Peyer's patch (tissue), 4 donors: ENCODE measurements around the gene GNB1L. TPM values are rescaled to one million over a fixed set of nuclear protein-coding genes. Genes with fewer than 3 reads are reported as not detected.

Experiments used
- DNase-seq, 3 donors: peaks; one replicate each; pipeline ENCODE4 v3.0.0-alpha.2; 2017 to 2019
- H3K27ac ChIP-seq, 4 donors: fragments of 200-600 bp; sonication (generic); one replicate each; pipeline ENCODE4 v1.5.1; 2016 to 2019
- H3K27me3 ChIP-seq, 2 donors: fragments of 200-600 bp; sonication (generic); one replicate each; pipeline ENCODE4 v1.5.1; 2019
- H3K36me3 ChIP-seq, 3 donors: fragments of 200-600 bp; sonication (generic); one replicate each; pipeline ENCODE4 v1.5.1; 2016 to 2019
- H3K4me1 ChIP-seq, 4 donors: fragments of 200-600 bp; sonication (generic); one replicate each; pipeline ENCODE4 v1.5.1; 2016 to 2019
- H3K4me3 ChIP-seq, 4 donors: fragments of 200-600 bp; sonication (generic); 1 replicate in 3 of 4; 2 replicates in 1 of 4; pipeline ENCODE4 v1.5.1; 2016 to 2019; ENCODE audit warnings: mild to moderate bottlenecking in 1 of 4
- H3K9me3 ChIP-seq, 4 donors: fragments of 200-600 bp; sonication (generic); one replicate each; pipeline ENCODE4 v1.5.1; 2016 to 2019; ENCODE audit warnings: mild to moderate bottlenecking in 1 of 4
- POLR2A ChIP-seq, 2 donors: fragments of 450-650 bp; IDR thresholded peaks; one replicate each; pipeline ENCODE4 v1.5.1; 2017; ENCODE audit warnings: antibody characterized with exemption in 2 of 2, mild to moderate bottlenecking in 2 of 2, moderate library complexity in 2 of 2
- total RNA-seq, 4 donors: library from RNA; depleted of rRNA; stranded (reverse); fragments of >200 nt; gene quantifications; one replicate each; pipeline ENCODE4 v1.1.0, GENCODE V29; 2016
- TF ChIP-seq, protein P1 (sequence below), 6 experiments: fragments of 450-650 bp in 4 of 6; fragments of 200-600 bp in 2 of 6; sonication (generic) in 1 of 6; IDR thresholded peaks; one replicate each; pipeline ENCODE4 v1.5.1; 2017 to 2019; ENCODE audit warnings: antibody characterized with exemption in 6 of 6, mild to moderate bottlenecking in 3 of 6, moderate library complexity in 1 of 6

The GNB1L gene
- total RNA-seq, 4 donors from 2014 or later, result 3.1 to 6.6 (median 4.9) TPM

DNA sequence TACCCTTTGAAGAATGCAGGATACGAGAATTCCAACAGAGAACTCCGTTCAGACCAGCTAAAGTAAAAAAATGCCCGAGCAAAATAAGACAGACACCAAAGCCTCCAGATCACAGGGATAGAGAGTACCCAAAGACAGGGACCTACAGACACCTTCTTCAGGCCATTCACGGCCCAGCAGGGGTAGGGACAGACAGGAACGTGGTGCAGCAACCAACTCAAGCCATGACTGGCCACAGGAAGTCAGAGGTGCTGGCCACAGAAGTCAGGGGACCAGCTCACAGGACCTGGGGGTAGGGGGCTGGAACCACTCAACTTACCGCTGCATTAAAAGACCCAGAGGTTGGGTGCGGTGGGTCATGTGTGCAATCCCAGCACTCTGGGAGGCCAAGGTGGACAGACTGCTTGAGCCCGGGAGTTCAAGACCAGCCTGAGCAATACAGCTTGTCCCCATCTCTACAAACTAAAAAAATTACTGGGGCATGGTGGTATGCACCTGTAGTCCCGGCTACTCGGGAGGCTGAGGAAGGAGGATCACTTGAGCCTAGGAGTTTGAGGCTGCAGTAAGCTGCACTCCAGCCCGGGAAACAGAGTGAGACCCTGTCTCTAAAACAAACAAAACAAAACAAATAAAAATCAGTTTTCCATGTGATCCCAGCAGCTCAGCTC lies 47.0 kb upstream of the GNB1L start:
- no peak for DNase-seq
- Histone ChIP-seq H3K27me3 (no peaks in the 10 kb centered on the region), H3K36me3 (peaks cover 0 to 28% (median 0%) of the 10 kb centered on the region in 3 donors), H3K4me1 (peaks cover 0 to 10% (median 0%) of the 10 kb centered on the region in 4 donors), H3K9me3 (no peaks in the 10 kb centered on the region), H3K4me3 (no peak overlapping the region), H3K27ac (no peak overlapping the region)
- TF ChIP-seq, protein P1, sequence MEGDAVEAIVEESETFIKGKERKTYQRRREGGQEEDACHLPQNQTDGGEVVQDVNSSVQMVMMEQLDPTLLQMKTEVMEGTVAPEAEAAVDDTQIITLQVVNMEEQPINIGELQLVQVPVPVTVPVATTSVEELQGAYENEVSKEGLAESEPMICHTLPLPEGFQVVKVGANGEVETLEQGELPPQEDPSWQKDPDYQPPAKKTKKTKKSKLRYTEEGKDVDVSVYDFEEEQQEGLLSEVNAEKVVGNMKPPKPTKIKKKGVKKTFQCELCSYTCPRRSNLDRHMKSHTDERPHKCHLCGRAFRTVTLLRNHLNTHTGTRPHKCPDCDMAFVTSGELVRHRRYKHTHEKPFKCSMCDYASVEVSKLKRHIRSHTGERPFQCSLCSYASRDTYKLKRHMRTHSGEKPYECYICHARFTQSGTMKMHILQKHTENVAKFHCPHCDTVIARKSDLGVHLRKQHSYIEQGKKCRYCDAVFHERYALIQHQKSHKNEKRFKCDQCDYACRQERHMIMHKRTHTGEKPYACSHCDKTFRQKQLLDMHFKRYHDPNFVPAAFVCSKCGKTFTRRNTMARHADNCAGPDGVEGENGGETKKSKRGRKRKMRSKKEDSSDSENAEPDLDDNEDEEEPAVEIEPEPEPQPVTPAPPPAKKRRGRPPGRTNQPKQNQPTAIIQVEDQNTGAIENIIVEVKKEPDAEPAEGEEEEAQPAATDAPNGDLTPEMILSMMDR (IDR thresholded peaks at IDR 0.05), result no peak
- no peak for TF ChIP-seq POLR2A (IDR thresholded peaks at IDR 0.05)

DNA sequence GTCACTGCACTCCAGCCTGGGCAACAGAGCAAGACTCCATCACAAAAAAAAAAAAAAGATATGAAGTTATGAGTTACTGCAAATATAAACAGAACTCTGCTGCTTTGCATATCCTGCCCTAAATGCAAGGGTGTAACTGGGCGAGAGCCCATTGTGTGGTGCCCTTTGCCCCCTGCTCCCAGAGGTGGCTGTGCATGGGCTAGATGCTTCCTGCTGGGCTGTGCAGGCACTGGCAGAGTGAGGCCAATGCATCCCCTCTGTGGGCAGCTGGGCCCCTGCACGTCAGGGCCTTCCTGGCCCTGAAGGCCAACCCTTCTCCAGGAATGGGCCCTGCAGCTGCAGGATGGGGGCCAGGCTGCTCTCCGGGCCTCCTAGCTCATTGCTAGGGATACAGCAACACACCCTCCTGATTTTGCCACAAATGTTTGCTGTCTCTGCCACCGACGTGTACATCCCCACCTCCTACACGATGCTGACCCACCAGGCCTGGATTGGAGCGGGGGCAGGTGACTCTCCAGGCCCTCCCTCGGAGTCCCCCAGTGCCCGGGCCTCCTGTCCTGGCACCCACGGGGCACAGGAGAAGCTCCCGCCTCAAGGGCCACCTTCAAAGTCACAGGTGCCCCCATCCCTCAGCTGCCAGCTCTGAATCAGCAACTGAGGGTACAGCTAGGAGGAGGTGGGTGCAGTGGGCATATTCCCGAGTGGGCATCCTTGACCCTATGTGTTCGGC lies 46.2 kb upstream of the GNB1L start:
- no peaks in the 10 kb centered on the region for H3K9me3 ChIP-seq
- peaks cover 0 to 10% (median 0%) of the 10 kb centered on the region in 4 donors for H3K4me1 ChIP-seq
- TF ChIP-seq, protein P1 (IDR thresholded peaks at IDR 0.05), result no peak
- no peak for TF ChIP-seq POLR2A (IDR thresholded peaks at IDR 0.05)
- H3K27ac ChIP-seq, result no peak overlapping the region
- no peak overlapping the region for H3K4me3 ChIP-seq
- H3K27me3 ChIP-seq, result no peaks in the 10 kb centered on the region
- H3K36me3 ChIP-seq, result peaks cover 0 to 30% (median 0%) of the 10 kb centered on the region in 3 donors
- DNase-seq, result peak in 2 of 3 donors; percentile 59 to 67

DNA sequence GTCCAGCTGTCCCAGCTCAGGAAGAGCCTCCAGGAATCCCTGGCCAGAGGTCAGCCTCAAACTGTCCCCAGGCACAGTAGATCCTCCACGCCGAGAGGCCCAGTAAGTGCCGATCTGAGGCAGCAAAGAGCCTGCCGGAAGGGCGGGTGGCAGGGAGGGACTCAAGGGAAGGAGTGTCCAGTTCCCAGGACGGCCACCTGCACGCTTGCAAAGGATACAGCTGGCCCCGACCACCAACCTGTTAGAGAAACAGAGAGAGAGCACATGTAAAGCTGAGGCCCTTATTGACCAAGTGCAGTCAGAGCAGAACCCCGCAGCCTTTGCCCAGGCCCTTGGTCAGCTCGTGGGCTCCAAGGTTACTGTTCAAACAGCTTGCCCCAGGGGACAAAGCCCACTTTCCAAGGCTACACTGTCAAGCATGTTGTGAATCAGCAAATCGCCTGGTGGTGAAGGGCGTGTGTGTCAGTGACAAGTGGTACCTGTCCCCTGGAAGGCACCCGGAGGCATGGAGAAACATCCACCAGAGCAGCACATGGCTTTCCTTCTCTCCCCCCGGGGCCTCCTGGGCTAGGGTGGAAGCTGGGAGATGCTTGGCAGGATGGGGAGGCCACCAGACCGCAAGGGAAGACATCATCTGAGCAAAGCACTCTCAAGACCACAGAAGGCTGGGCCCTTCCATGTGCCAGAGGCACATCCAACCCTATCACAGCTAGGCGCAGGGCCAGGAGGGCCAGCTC lies 44.3 kb upstream of the GNB1L start:
- no peaks in the 10 kb centered on the region for H3K27me3 ChIP-seq
- TF ChIP-seq POLR2A (IDR thresholded peaks at IDR 0.05), result no peak
- TF ChIP-seq, protein P1 (IDR thresholded peaks at IDR 0.05), result no peak
- DNase-seq, result no peak
- peaks cover 0 to 10% (median 0%) of the 10 kb centered on the region in 4 donors for H3K4me1 ChIP-seq
- H3K27ac ChIP-seq, result no peak overlapping the region
- H3K36me3 ChIP-seq, result peaks cover 0 to 38% (median 0%) of the 10 kb centered on the region in 3 donors
- H3K9me3 ChIP-seq, result no peaks in the 10 kb centered on the region
- no peak overlapping the region for H3K4me3 ChIP-seq

DNA sequence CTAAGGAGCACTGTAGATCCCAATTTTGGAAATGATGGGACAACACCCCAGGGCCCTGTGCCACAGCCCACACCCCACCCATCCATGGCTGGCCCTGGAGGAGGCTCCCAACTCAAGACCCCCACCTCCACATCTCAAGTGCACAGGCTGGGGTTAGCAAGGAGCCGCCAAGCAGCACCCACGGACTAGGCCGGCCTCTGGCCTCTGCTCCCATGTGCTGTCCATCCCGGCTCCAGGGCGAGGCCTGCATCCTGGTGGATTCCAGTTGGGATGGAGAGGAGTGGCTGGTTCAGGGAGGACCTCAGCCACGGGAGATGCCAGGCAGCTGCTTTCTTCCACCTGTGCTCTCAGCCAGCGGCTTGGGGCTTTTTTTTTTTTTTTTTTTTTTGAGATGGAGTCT lies 43.5 kb upstream of the GNB1L start:
- peaks cover 0 to 10% (median under 1%) of the 10 kb centered on the region in 4 donors for H3K4me1 ChIP-seq
- DNase-seq, result no peak
- peaks cover 0 to 38% (median 0%) of the 10 kb centered on the region in 3 donors for H3K36me3 ChIP-seq

DNA sequence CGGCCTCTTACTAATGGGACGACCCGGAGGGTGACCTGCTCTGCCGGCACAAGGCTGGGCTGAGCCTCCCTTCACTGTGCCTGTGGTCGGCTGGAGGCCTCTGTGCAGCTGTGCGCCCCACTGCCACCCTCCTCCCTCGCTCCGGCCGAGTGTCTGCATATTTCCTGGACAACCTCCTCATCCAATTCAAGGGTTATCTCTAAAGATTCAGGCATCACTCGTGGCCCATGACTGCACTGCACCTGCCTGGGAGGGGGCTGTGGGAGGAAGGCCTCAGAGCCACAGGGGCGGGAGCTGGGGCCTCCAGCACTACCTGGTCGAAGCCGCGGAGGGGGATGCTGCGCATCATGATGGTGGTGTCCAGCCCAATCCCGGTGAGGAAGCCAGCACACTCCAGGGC lies 43.1 kb upstream of the GNB1L start:
- Histone ChIP-seq H3K27ac (no peak overlapping the region), H3K27me3 (no peaks in the 10 kb centered on the region), H3K9me3 (no peaks in the 10 kb centered on the region), H3K4me3 (no peak overlapping the region), H3K36me3 (peaks cover 0 to 38% (median 0%) of the 10 kb centered on the region in 3 donors), H3K4me1 (peaks cover 0 to 13% (median 3%) of the 10 kb centered on the region in 4 donors)
- no peak for DNase-seq
- no peak for TF ChIP-seq POLR2A (IDR thresholded peaks at IDR 0.05)
- TF ChIP-seq, protein P1 (IDR thresholded peaks at IDR 0.05), result no peak

More for the DNA sequence above, 43.5 kb upstream of the GNB1L start:
- no peaks in the 10 kb centered on the region for H3K27me3 ChIP-seq
- no peaks in the 10 kb centered on the region for H3K9me3 ChIP-seq
- H3K4me3 ChIP-seq, result no peak overlapping the region
- TF ChIP-seq POLR2A (IDR thresholded peaks at IDR 0.05), result no peak
- TF ChIP-seq, protein P1 (IDR thresholded peaks at IDR 0.05), result no peak
- H3K27ac ChIP-seq, result no peak overlapping the region
